Stimulated activated CD4-positive, alpha-beta T cell treated with anti-CD3 and anti-CD28 coated beads, Interleukin-4, amount 100 ng/mL, for 48 hours (primary cell): ENCODE measurements around the gene PCDH15.

Experiments
- DNase-seq, 2 donors: peaks; one replicate each; pipeline ENCODE4 v3.0.0-alpha.2; 2020; ENCODE audit warnings: low read depth in 2 of 2

The PCDH15 gene

GRCh38 chr10:54800741-54801421, at the start of gene PCDH15:
TSS of gene PCDH15 (minus strand) at chr10:54801231. CDS start at chr10:54664262, 136,969 bp downstream.
- DNase-seq: no peak

GRCh38 chr10:54843932-54844331, 42.9 kb upstream of the PCDH15 start:
- DNase-seq: no peak

GRCh38 chr10:54843085-54843646, 42.1 kb upstream of the PCDH15 start:
- no peak for DNase-seq

- DNase-seq: no peak
These were observed 36.4 kb upstream of the PCDH15 start for GRCh38 chr10:54837479-54837878.

GRCh38 chr10:54833029-54833428, 32.0 kb upstream of the PCDH15 start:
- DNase-seq: no peak

GRCh38 chr10:54826994-54827560, 26.0 kb upstream of the PCDH15 start:
- DNase-seq: no peak

- DNase-seq: no peak
These were observed 14.6 kb upstream of the PCDH15 start for GRCh38 chr10:54815583-54815982.

- DNase-seq: no peak
These were observed 7.3 kb upstream of the PCDH15 start for GRCh38 chr10:54808186-54808935.

- DNase-seq: no peak
These were observed 1.5 kb downstream of the PCDH15 start for GRCh38 chr10:54799506-54799905.

- DNase-seq: no peak
These were observed 3.3 kb downstream of the PCDH15 start for GRCh38 chr10:54797636-54798321.

- no peak for DNase-seq
These were observed 4.2 kb downstream of the PCDH15 start for GRCh38 chr10:54796881-54797280.

- DNase-seq: no peak
These were observed 24.4 kb downstream of the PCDH15 start for GRCh38 chr10:54776622-54777021.

- DNase-seq: no peak
These were observed 28.4 kb downstream of the PCDH15 start for GRCh38 chr10:54772468-54773122.

- no peak for DNase-seq
These were observed 32.0 kb downstream of the PCDH15 start for GRCh38 chr10:54769051-54769450.

- no peak for DNase-seq
These were observed 42.2 kb downstream of the PCDH15 start for GRCh38 chr10:54758791-54759190.

GRCh38 chr10:54749623-54750022, 51.4 kb downstream of the PCDH15 start:
- DNase-seq: no peak

GRCh38 chr10:54745436-54745835, 55.6 kb downstream of the PCDH15 start:
- no peak for DNase-seq

GRCh38 chr10:54742416-54742815, 58.6 kb downstream of the PCDH15 start:
- no peak for DNase-seq

GRCh38 chr10:54728511-54728910, 72.5 kb downstream of the PCDH15 start:
- no peak for DNase-seq

GRCh38 chr10:54722075-54722474, 79.0 kb downstream of the PCDH15 start:
- DNase-seq: no peak

GRCh38 chr10:54710918-54711317, 90.1 kb downstream of the PCDH15 start:
- no peak for DNase-seq

GRCh38 chr10:54708591-54708990, 92.4 kb downstream of the PCDH15 start:
- DNase-seq: no peak
